ENCODE results near the gene ZNF646. TPM values are rescaled to one million over a fixed set of nuclear protein-coding genes. Genes with fewer than 3 reads are reported as not detected.

ZNF646 gene
- total and polyA plus RNA-seq, 2 of the 13 experiments (the other 11 are each of a cell fraction or from before 2014, with no cell fraction given), result 3.4 to 10.9 TPM

DNA sequence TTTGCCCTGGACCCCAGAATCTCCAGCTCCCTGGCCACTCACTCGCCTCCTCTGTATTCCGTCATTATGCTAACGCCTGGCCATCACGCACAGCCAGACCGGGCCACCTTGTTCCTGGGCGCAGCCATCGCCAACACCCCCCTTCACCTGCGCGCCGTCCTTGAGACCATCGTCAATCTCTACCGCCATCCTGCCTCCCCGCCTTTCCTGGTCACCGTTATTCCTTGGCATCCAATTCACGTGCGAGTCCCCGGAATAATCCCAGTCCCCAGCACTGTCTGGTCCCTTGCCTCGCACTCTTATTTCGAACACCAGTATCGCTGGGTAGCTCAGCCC lies 19.8 kb downstream of the ZNF646 start (continued):
- TF ChIP-seq ZNF639 (CRISPR knock-in tag; conservative IDR thresholded peaks at IDR 0.05) (no peak), ZHX1 (CRISPR knock-in tag; IDR thresholded peaks at IDR 0.05; ENCODE audit: low read depth) (0 out of 2 replicates have a peak, but pooled peaks have one; percentile 15), BRD4 (CRISPR knock-in tag; IDR thresholded peaks at IDR 0.05) (no peak), MED13 (CRISPR knock-in tag; IDR thresholded peaks at IDR 0.05) (no peak), ZC3H4 (CRISPR knock-in tag; IDR thresholded peaks at IDR 0.05; ENCODE audit: borderline replicate concordance) (no peak), ELF3 (CRISPR knock-in tag; IDR thresholded peaks at IDR 0.05) (no peak), ATF2 (CRISPR knock-in tag; IDR thresholded peaks at IDR 0.05) (no peak), ADNP (CRISPR knock-in tag; IDR thresholded peaks at IDR 0.05) (no peak), ARNT2 (CRISPR knock-in tag; IDR thresholded peaks at IDR 0.05; ENCODE audit: low read depth) (no peak), SSRP1 (CRISPR knock-in tag; IDR thresholded peaks at IDR 0.05) (no peak), ZNF775 (CRISPR knock-in tag; IDR thresholded peaks at IDR 0.05; ENCODE audit: borderline replicate concordance) (0 out of 2 replicates have a peak, but pooled peaks have one; percentile 57), ZNF577 (CRISPR knock-in tag; IDR thresholded peaks at IDR 0.05; ENCODE audit: borderline replicate concordance, low read depth) (0 out of 2 replicates have a peak, but pooled peaks have one; percentile 50)
- TF ChIP-seq, protein P1, sequence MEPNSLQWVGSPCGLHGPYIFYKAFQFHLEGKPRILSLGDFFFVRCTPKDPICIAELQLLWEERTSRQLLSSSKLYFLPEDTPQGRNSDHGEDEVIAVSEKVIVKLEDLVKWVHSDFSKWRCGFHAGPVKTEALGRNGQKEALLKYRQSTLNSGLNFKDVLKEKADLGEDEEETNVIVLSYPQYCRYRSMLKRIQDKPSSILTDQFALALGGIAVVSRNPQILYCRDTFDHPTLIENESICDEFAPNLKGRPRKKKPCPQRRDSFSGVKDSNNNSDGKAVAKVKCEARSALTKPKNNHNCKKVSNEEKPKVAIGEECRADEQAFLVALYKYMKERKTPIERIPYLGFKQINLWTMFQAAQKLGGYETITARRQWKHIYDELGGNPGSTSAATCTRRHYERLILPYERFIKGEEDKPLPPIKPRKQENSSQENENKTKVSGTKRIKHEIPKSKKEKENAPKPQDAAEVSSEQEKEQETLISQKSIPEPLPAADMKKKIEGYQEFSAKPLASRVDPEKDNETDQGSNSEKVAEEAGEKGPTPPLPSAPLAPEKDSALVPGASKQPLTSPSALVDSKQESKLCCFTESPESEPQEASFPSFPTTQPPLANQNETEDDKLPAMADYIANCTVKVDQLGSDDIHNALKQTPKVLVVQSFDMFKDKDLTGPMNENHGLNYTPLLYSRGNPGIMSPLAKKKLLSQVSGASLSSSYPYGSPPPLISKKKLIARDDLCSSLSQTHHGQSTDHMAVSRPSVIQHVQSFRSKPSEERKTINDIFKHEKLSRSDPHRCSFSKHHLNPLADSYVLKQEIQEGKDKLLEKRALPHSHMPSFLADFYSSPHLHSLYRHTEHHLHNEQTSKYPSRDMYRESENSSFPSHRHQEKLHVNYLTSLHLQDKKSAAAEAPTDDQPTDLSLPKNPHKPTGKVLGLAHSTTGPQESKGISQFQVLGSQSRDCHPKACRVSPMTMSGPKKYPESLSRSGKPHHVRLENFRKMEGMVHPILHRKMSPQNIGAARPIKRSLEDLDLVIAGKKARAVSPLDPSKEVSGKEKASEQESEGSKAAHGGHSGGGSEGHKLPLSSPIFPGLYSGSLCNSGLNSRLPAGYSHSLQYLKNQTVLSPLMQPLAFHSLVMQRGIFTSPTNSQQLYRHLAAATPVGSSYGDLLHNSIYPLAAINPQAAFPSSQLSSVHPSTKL (CRISPR knock-in tag; IDR thresholded peaks at IDR 0.05), result no peak
- TF ChIP-seq, protein P2, sequence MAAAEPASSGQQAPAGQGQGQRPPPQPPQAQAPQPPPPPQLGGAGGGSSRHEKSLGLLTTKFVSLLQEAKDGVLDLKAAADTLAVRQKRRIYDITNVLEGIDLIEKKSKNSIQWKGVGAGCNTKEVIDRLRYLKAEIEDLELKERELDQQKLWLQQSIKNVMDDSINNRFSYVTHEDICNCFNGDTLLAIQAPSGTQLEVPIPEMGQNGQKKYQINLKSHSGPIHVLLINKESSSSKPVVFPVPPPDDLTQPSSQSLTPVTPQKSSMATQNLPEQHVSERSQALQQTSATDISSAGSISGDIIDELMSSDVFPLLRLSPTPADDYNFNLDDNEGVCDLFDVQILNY (CRISPR knock-in tag; conservative IDR thresholded peaks at IDR 0.05), result no peak
- TF ChIP-seq, protein P3, sequence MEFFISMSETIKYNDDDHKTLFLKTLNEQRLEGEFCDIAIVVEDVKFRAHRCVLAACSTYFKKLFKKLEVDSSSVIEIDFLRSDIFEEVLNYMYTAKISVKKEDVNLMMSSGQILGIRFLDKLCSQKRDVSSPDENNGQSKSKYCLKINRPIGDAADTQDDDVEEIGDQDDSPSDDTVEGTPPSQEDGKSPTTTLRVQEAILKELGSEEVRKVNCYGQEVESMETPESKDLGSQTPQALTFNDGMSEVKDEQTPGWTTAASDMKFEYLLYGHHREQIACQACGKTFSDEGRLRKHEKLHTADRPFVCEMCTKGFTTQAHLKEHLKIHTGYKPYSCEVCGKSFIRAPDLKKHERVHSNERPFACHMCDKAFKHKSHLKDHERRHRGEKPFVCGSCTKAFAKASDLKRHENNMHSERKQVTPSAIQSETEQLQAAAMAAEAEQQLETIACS (CRISPR knock-in tag; IDR thresholded peaks at IDR 0.05), result no peak
- TF ChIP-seq, protein P4, sequence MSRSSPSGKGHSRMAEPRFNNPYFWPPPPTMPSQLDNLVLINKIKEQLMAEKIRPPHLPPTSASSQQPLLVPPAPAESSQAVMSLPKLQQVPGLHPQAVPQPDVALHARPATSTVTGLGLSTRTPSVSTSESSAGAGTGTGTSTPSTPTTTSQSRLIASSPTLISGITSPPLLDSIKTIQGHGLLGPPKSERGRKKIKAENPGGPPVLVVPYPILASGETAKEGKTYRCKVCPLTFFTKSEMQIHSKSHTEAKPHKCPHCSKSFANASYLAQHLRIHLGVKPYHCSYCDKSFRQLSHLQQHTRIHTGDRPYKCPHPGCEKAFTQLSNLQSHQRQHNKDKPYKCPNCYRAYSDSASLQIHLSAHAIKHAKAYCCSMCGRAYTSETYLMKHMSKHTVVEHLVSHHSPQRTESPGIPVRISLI (CRISPR knock-in tag; IDR thresholded peaks at IDR 0.05; ENCODE audit: borderline replicate concordance), result peak; percentile 50; the same call in 1 of the 2 replicates
